Uterus (tissue), 4 donors: ENCODE data around the gene COG6. TPM values are rescaled to one million over a fixed set of nuclear protein-coding genes. Genes with fewer than 3 reads are reported as not detected.

Experiments
- DNase-seq, 2 donors: peaks; one replicate each; pipeline ENCODE4 v3.0.0-alpha.2; 2019 to 2020
- H3K27ac ChIP-seq, 2 donors: fragments of 200-600 bp; sonication (generic); 1 replicate in 1 of 2; 2 replicates in 1 of 2; pipeline ENCODE4 v1.5.1; 2016 to 2018
- H3K27me3 ChIP-seq, 2 donors: fragments of 200-600 bp; sonication (generic); one replicate each; pipeline ENCODE4 v1.5.1; 2018 to 2019; ENCODE audit warnings: control low read depth in 1 of 2
- H3K36me3 ChIP-seq, 2 donors: fragments of 200-600 bp; sonication (generic); one replicate each; pipeline ENCODE4 v1.5.1; 2019; ENCODE audit warnings: control low read depth in 1 of 2
- H3K4me1 ChIP-seq, 2 donors: fragments of 200-600 bp; sonication (generic); one replicate each; pipeline ENCODE4 v1.5.1; 2018 to 2019; ENCODE audit warnings: control low read depth in 1 of 2
- H3K4me3 ChIP-seq, 2 donors: fragments of 200-600 bp; sonication (generic); 1 replicate in 1 of 2; 2 replicates in 1 of 2; pipeline ENCODE4 v1.5.1; 2018 to 2019; ENCODE audit warnings: mild to moderate bottlenecking in 1 of 2
- H3K9me3 ChIP-seq, 2 donors: fragments of 200-600 bp; sonication (generic); one replicate each; pipeline ENCODE4 v1.5.1; 2019; ENCODE audit warnings: control low read depth in 1 of 2
- CTCF ChIP-seq, 4 experiments: fragments of 200-600 bp in 2 of 4; fragments of 450-650 bp in 2 of 4; sonication (generic) in 2 of 4; IDR thresholded peaks; one replicate each; pipeline ENCODE4 v1.5.1; 2016 to 2019; ENCODE audit warnings: antibody characterized with exemption in 4 of 4, mild to moderate bottlenecking in 2 of 4, moderate library complexity in 1 of 4
- POLR2A ChIP-seq, 2 donors: fragments of 450-650 bp; IDR thresholded peaks; one replicate each; pipeline ENCODE4 v1.6.1; 2016; ENCODE audit warnings: antibody characterized with exemption in 2 of 2, mild to moderate bottlenecking in 1 of 2, moderate library complexity in 1 of 2
- intact Hi-C: fragments of 100-400 bp; cut with DNase I; formaldehyde crosslinking; loops from one replicate; pipeline ENCODE4 v1.15.1; 2023; ENCODE audit warnings: low total_unique reads
- total RNA-seq, 4 donors: library from RNA; depleted of rRNA in 3 of 4; stranded (reverse); fragments of >200 nt in 3 of 4; gene quantifications; one replicate each; pipeline versions ENCODE4 v1.1.0 to v1.2.4, GENCODE V29; 2014 to 2023
- donor health status: DM: yes; HTN: yes; CAD: no.

COG6 gene
- total RNA-seq, 4 donors from 2014 or later, result 17.1 to 83.2 (median 52.2) TPM

GRCh38 chr13:39616087-39616694 is 39.3 kb upstream of the COG6 start:
- no peaks in the 10 kb centered on the region for H3K27me3 ChIP-seq
- TF ChIP-seq POLR2A (IDR thresholded peaks at IDR 0.05) (no peak), CTCF (IDR thresholded peaks at IDR 0.05) (peak; percentile 84 to 91 (median 90))
- H3K4me1 ChIP-seq, result no peaks in the 10 kb centered on the region
- intact Hi-C loops, result loop anchor here (10.0 kb wide), 1 partner anchor 471 kb away; no protein-coding TSS in a partner anchor
- H3K27ac ChIP-seq, result no peak overlapping the region
- no peak overlapping the region for H3K4me3 ChIP-seq
- H3K36me3 ChIP-seq, result no peaks in the 10 kb centered on the region
- H3K9me3 ChIP-seq, result no peaks in the 10 kb centered on the region
- peak; percentile 20 to 59 for DNase-seq

- Histone ChIP-seq H3K4me1 (no peaks in the 10 kb centered on the region), H3K9me3 (no peaks in the 10 kb centered on the region), H3K36me3 (no peaks in the 10 kb centered on the region), H3K4me3 (no peak overlapping the region), H3K27me3 (no peaks in the 10 kb centered on the region), H3K27ac (no peak overlapping the region)
- intact Hi-C loops, result loop anchor here (10.0 kb wide), 1 partner anchor 474 kb away; no protein-coding TSS in a partner anchor
- TF ChIP-seq CTCF (IDR thresholded peaks at IDR 0.05), result no peak
- no peak for TF ChIP-seq POLR2A (IDR thresholded peaks at IDR 0.05)
- no peak for DNase-seq
Measured at GRCh38 chr13:39618561-39618960, 36.9 kb upstream of the COG6 start.

GRCh38 chr13:39623466-39623865 is 32.0 kb upstream of the COG6 start:
- Histone ChIP-seq H3K27me3 (no peaks in the 10 kb centered on the region), H3K4me1 (no peaks in the 10 kb centered on the region), H3K4me3 (no peak overlapping the region), H3K27ac (no peak overlapping the region), H3K36me3 (no peaks in the 10 kb centered on the region), H3K9me3 (no peaks in the 10 kb centered on the region)
- DNase-seq, result no peak
- TF ChIP-seq CTCF (IDR thresholded peaks at IDR 0.05), result no peak
- TF ChIP-seq POLR2A (IDR thresholded peaks at IDR 0.05), result no peak
- intact Hi-C loops, result no loop called here

GRCh38 chr13:39631307-39631706 is 24.2 kb upstream of the COG6 start:
- Histone ChIP-seq H3K27ac (no peak overlapping the region), H3K4me1 (no peaks in the 10 kb centered on the region), H3K27me3 (no peaks in the 10 kb centered on the region), H3K4me3 (no peak overlapping the region), H3K9me3 (peaks cover 0 to 2% of the 10 kb centered on the region in 2 donors), H3K36me3 (no peaks in the 10 kb centered on the region)
- DNase-seq, result no peak
- intact Hi-C loops, result no loop called here
- no peak for TF ChIP-seq CTCF (IDR thresholded peaks at IDR 0.05)

GRCh38 chr13:39632994-39633393 is 22.5 kb upstream of the COG6 start:
- H3K4me3 ChIP-seq, result no peak overlapping the region
- H3K4me1 ChIP-seq, result no peaks in the 10 kb centered on the region
- no peak for DNase-seq
- intact Hi-C loops, result no loop called here
- H3K9me3 ChIP-seq, result peaks cover 0 to 2% of the 10 kb centered on the region in 2 donors
- no peak overlapping the region for H3K27ac ChIP-seq
- H3K27me3 ChIP-seq, result no peaks in the 10 kb centered on the region
- no peak for TF ChIP-seq CTCF (IDR thresholded peaks at IDR 0.05)
- no peak for TF ChIP-seq POLR2A (IDR thresholded peaks at IDR 0.05)
- H3K36me3 ChIP-seq, result no peaks in the 10 kb centered on the region
